ENCODE results near the gene ILK. TPM values are rescaled to one million over a fixed set of nuclear protein-coding genes. Genes with fewer than 3 reads are reported as not detected.

ILK gene
- total RNA-seq, 2 experiments from 2014 or later = 64.8 to 80.3 TPM

GRCh38 chr11:6633422-6634408 lies 30.1 kb downstream of the ILK start:
- no peaks in the 10 kb centered on the region for H3K9me3 ChIP-seq (ENCODE audit: low read length)
- H3K4me3 ChIP-seq (ENCODE audit: low read depth, low read length, poor library complexity, severe bottlenecking) = no peak overlapping the region
- ChIA-PET POLR2A (interaction anchor here (1.3 kb wide), 1 partner anchor 16 kb away, joined by 3 read pairs; no protein-coding TSS in a partner anchor), CTCF (ENCODE audit: unreplicated experiment) (no interaction called here)
- no peak for TF ChIP-seq EZH2phosphoT487 (IDR thresholded peaks at IDR 0.05; ENCODE audit: borderline replicate concordance, low read depth, low read length)
- H2AFZ ChIP-seq (ENCODE audit: low read length) = no peak overlapping the region
- no peaks in the 10 kb centered on the region for H3K4me1 ChIP-seq (ENCODE audit: insufficient read depth, low read length, poor library complexity, severe bottlenecking)
- H3K9me2 ChIP-seq (ENCODE audit: insufficient read depth, low read length) = no peaks in the 10 kb centered on the region
- no peak overlapping the region for H3K27ac ChIP-seq (ENCODE audit: low read depth, low read length, poor library complexity, severe bottlenecking)
- no peaks in the 10 kb centered on the region for H3K79me2 ChIP-seq (ENCODE audit: insufficient read depth, low read depth, low read length)
- intact Hi-C loops (cut with micrococcal nuclease; ENCODE audit: unreplicated experiment) = no loop called here
- H3K36me3 ChIP-seq (ENCODE audit: insufficient read depth, low read length) = no peaks in the 10 kb centered on the region
- no peaks in the 10 kb centered on the region for H4K20me1 ChIP-seq (ENCODE audit: insufficient read depth, low read length)
- DNase-seq (ENCODE audit: low spot score) = no peak
- BruUV-seq (replicated peaks) = no TSS peak
- no peak overlapping the region for H3K4me2 ChIP-seq (ENCODE audit: low read length)

DNA sequence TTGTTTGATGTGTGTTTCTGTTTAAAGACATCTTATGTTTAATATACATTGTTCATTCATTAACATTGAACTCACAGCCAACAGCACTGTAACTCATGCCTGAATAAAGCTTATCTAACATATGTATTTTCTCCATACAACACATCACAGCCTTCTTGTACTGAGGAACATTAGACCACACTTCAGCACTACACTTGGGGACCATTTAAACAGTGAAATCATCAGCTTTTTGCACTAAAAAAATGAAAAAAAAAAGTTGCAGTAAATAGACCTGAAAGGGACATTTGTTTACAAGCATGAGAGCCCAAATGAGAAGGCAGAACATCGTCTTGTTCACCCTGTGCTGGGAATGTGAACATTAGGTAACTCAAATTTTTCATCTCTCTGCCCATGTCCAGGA lies 31.0 kb downstream of the ILK start:
- Histone ChIP-seq H3K4me3 (ENCODE audit: low read depth, low read length, poor library complexity, severe bottlenecking) (no peak overlapping the region), H3K79me2 (ENCODE audit: insufficient read depth, low read depth, low read length) (no peaks in the 10 kb centered on the region), H3K9me3 (ENCODE audit: low read length) (no peaks in the 10 kb centered on the region), H3K4me2 (ENCODE audit: low read length) (no peak overlapping the region), H3K36me3 (ENCODE audit: insufficient read depth, low read length) (no peaks in the 10 kb centered on the region), H2AFZ (ENCODE audit: low read length) (no peak overlapping the region), H3K9me2 (ENCODE audit: insufficient read depth, low read length) (no peaks in the 10 kb centered on the region), H3K4me1 (ENCODE audit: insufficient read depth, low read length, poor library complexity, severe bottlenecking) (no peaks in the 10 kb centered on the region), H3K27ac (ENCODE audit: low read depth, low read length, poor library complexity, severe bottlenecking) (no peak overlapping the region), H4K20me1 (ENCODE audit: insufficient read depth, low read length) (no peaks in the 10 kb centered on the region)
- intact Hi-C loops (cut with micrococcal nuclease; ENCODE audit: unreplicated experiment) = no loop called here
- TF ChIP-seq, protein P1, sequence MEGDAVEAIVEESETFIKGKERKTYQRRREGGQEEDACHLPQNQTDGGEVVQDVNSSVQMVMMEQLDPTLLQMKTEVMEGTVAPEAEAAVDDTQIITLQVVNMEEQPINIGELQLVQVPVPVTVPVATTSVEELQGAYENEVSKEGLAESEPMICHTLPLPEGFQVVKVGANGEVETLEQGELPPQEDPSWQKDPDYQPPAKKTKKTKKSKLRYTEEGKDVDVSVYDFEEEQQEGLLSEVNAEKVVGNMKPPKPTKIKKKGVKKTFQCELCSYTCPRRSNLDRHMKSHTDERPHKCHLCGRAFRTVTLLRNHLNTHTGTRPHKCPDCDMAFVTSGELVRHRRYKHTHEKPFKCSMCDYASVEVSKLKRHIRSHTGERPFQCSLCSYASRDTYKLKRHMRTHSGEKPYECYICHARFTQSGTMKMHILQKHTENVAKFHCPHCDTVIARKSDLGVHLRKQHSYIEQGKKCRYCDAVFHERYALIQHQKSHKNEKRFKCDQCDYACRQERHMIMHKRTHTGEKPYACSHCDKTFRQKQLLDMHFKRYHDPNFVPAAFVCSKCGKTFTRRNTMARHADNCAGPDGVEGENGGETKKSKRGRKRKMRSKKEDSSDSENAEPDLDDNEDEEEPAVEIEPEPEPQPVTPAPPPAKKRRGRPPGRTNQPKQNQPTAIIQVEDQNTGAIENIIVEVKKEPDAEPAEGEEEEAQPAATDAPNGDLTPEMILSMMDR (conservative IDR thresholded peaks at IDR 0.05; ENCODE audit: low read length) = no peak
- TF ChIP-seq EZH2phosphoT487 (IDR thresholded peaks at IDR 0.05; ENCODE audit: borderline replicate concordance, low read depth, low read length) = no peak
- no TSS peak for BruUV-seq (replicated peaks)
- DNase-seq (ENCODE audit: low spot score) = no peak
- CTCF ChIA-PET (ENCODE audit: unreplicated experiment) = no interaction called here
- POLR2A ChIA-PET = interaction anchor here (1.3 kb wide), 1 partner anchor 15 kb away, joined by 3 read pairs; no protein-coding TSS in a partner anchor

DNA sequence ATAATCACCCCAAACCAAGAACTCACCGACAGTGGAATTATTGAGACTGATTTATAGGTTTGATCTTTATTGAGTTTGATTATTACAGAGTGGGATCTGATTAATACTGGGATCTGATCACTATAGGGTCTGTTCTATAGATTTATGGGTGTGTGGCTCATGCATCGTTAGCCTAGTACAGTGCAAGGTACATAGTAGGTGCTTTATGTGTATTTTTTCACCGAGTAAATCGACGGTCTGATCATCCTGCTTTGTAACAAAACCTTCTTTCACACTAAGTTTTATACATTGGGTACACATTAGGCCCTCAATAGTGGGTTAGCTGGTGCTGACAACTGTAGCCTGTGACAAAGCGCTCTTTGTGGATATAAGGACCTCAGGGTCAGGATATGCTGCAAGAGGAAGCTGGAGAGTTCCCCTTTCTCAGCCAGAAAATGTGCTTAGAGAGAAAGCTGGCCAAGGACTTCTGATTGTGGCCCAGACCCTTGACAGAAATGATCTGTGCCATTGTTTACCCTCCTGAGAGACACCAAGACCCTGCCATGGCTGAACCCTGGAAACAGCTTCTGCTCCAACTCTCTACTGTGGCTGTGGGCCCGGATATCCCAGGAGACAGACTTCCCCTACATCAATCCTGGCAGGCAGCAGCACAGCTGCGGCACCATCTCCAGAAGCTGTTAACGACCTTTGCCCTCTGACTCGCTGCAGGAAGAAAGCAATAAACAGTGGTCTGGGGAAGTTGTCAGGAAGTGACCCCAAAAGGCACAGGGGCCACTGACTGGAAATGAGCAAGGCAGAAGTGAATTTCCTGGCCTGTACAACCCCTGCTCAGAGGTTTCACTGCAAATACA lies 31.7 kb downstream of the ILK start:
- TF ChIP-seq, protein P1 (conservative IDR thresholded peaks at IDR 0.05; ENCODE audit: low read length) = no peak
- no peak for TF ChIP-seq EZH2phosphoT487 (IDR thresholded peaks at IDR 0.05; ENCODE audit: borderline replicate concordance, low read depth, low read length)
- no peak overlapping the region for H3K4me2 ChIP-seq (ENCODE audit: low read length)
- no peaks in the 10 kb centered on the region for H4K20me1 ChIP-seq (ENCODE audit: insufficient read depth, low read length)
- ChIA-PET POLR2A (interaction anchor here (1.3 kb wide), 2 partner anchors 15 to 16 kb away, joined by 3 read pairs; partner anchors contain the start of gene TPP1), CTCF (ENCODE audit: unreplicated experiment) (no interaction called here)
- no peak overlapping the region for H3K27ac ChIP-seq (ENCODE audit: low read depth, low read length, poor library complexity, severe bottlenecking)
- intact Hi-C loops (cut with micrococcal nuclease; ENCODE audit: unreplicated experiment) = no loop called here
- no peaks in the 10 kb centered on the region for H3K79me2 ChIP-seq (ENCODE audit: insufficient read depth, low read depth, low read length)
- no peaks in the 10 kb centered on the region for H3K9me3 ChIP-seq (ENCODE audit: low read length)
- no peak overlapping the region for H2AFZ ChIP-seq (ENCODE audit: low read length)
- no peak overlapping the region for H3K4me3 ChIP-seq (ENCODE audit: low read depth, low read length, poor library complexity, severe bottlenecking)
- BruUV-seq (replicated peaks) = no TSS peak
- no peaks in the 10 kb centered on the region for H3K4me1 ChIP-seq (ENCODE audit: insufficient read depth, low read length, poor library complexity, severe bottlenecking)
- no peaks in the 10 kb centered on the region for H3K9me2 ChIP-seq (ENCODE audit: insufficient read depth, low read length)
- no peaks in the 10 kb centered on the region for H3K36me3 ChIP-seq (ENCODE audit: insufficient read depth, low read length)
- no peak for DNase-seq (ENCODE audit: low spot score)
